H9 (cell line): ENCODE data around the gene CTDSPL. TPM values are rescaled to one million over a fixed set of nuclear protein-coding genes. Genes with fewer than 3 reads are reported as not detected.

ENCODE experiments used
- DNase-seq: peaks from one replicate; pipeline ENCODE4 v3.0.0-alpha.2; 2017
- H2AFZ ChIP-seq: one replicate; pipeline ENCODE4 v1.6.1; 2013; ENCODE audit warnings: mild to moderate bottlenecking, low read length, control low read depth, moderate library complexity
- H2AK5ac ChIP-seq: 2 replicates; pipeline ENCODE4 v1.6.1; 2013; ENCODE audit warnings: low read length, control low read depth, mixed read lengths; ENCODE audit not compliant: insufficient read length
- H2BK120ac ChIP-seq: one replicate; pipeline ENCODE4 v1.6.1; 2013; ENCODE audit warnings: low read depth, mild to moderate bottlenecking, low read length, control low read depth, inconsistent platforms; ENCODE audit not compliant: poor library complexity, severe bottlenecking
- H2BK12ac ChIP-seq: 2 replicates; pipeline ENCODE4 v1.6.1; 2013; ENCODE audit warnings: low read length, control low read depth, mixed read lengths, low read depth; ENCODE audit not compliant: insufficient read length
- H2BK15ac ChIP-seq: 2 replicates; pipeline ENCODE4 v1.6.1; 2013; ENCODE audit warnings: low read depth, low read length, control low read depth
- H2BK20ac ChIP-seq: one replicate; pipeline ENCODE4 v1.6.1; 2013; ENCODE audit warnings: low read depth, mild to moderate bottlenecking, low read length, control low read depth, inconsistent platforms; ENCODE audit not compliant: poor library complexity, severe bottlenecking
- H2BK5ac ChIP-seq: 2 replicates; pipeline ENCODE4 v1.6.1; 2013; ENCODE audit warnings: low read length, control low read depth, mixed read lengths; ENCODE audit not compliant: insufficient read length
- H3K14ac ChIP-seq: 2 replicates; pipeline ENCODE4 v1.6.1; 2013; ENCODE audit warnings: low read length, control low read depth; ENCODE audit not compliant: insufficient read depth
- H3K18ac ChIP-seq: 2 replicates; pipeline ENCODE4 v1.6.1; 2013; ENCODE audit warnings: low read depth, mild to moderate bottlenecking, mixed read lengths, low read length, control low read depth; ENCODE audit not compliant: insufficient read length
- H3K23ac ChIP-seq: 2 replicates; pipeline ENCODE4 v1.6.1; 2013; ENCODE audit warnings: low read length, control low read depth, mixed read lengths, low read depth; ENCODE audit not compliant: insufficient read length
- H3K23me2 ChIP-seq: 2 replicates; pipeline ENCODE4 v1.6.1; 2013; ENCODE audit warnings: low read depth, mild to moderate bottlenecking, mixed read lengths, low read length, control low read depth; ENCODE audit not compliant: insufficient read length, poor library complexity, severe bottlenecking
- H3K27ac ChIP-seq: 2 replicates; pipeline ENCODE4 v1.5.1; 2013; ENCODE audit warnings: low read length, control low read depth, mixed read lengths, low read depth; ENCODE audit not compliant: insufficient read length
- H3K27me3 ChIP-seq: 2 replicates; pipeline ENCODE4 v1.6.1; 2013; ENCODE audit warnings: low read length, control low read depth, inconsistent platforms; ENCODE audit not compliant: insufficient read depth
- H3K4ac ChIP-seq: 2 replicates; pipeline ENCODE4 v1.6.1; 2013; ENCODE audit warnings: low read depth, mild to moderate bottlenecking, control low read depth, inconsistent platforms, low read length, moderate library complexity
- H3K4me1 ChIP-seq: 2 replicates; pipeline ENCODE4 v1.6.1; 2013; ENCODE audit warnings: low read length, control low read depth, inconsistent platforms; ENCODE audit not compliant: insufficient read depth
- H3K4me2 ChIP-seq: 2 replicates; pipeline ENCODE4 v1.6.1; 2013; ENCODE audit warnings: low read length, control low read depth, mixed read lengths; ENCODE audit not compliant: insufficient read length, insufficient read depth
- H3K56ac ChIP-seq: 2 replicates; pipeline ENCODE4 v1.6.1; 2013; ENCODE audit warnings: low read depth, mild to moderate bottlenecking, mixed read lengths, low read length, control low read depth; ENCODE audit not compliant: insufficient read length
- H3K79me1 ChIP-seq: 2 replicates; pipeline ENCODE4 v1.6.1; 2013; ENCODE audit warnings: low read depth, mild to moderate bottlenecking, moderate library complexity, low read length, control low read depth, inconsistent platforms; ENCODE audit not compliant: insufficient read depth, poor library complexity, severe bottlenecking
- H3K79me2 ChIP-seq: 2 replicates; pipeline ENCODE4 v1.6.1; 2013; ENCODE audit warnings: low read length, control low read depth, inconsistent platforms; ENCODE audit not compliant: insufficient read depth
- H3K9ac ChIP-seq: 2 replicates; pipeline ENCODE4 v1.6.1; 2013; ENCODE audit warnings: low read length, control low read depth, mixed read lengths; ENCODE audit not compliant: insufficient read length; ENCODE audit errors: extremely low read depth
- H3K9me3 ChIP-seq: one replicate; pipeline ENCODE4 v1.6.1; 2013; ENCODE audit warnings: low read depth, low read length, inconsistent platforms; ENCODE audit not compliant: control insufficient read depth
- H3T11ph ChIP-seq: one replicate; pipeline ENCODE4 v1.6.1; 2013; ENCODE audit warnings: mild to moderate bottlenecking, low read length, control low read depth, inconsistent platforms
- H4K20me1 ChIP-seq: one replicate; pipeline ENCODE4 v1.6.1; 2013; ENCODE audit not compliant: control insufficient read depth, insufficient read length, insufficient read depth
- H4K5ac ChIP-seq: 2 replicates; pipeline ENCODE4 v1.6.1; 2013; ENCODE audit warnings: low read depth, mild to moderate bottlenecking, mixed read lengths, low read length, control low read depth; ENCODE audit not compliant: insufficient read length
- H4K8ac ChIP-seq: replicated peaks from 2 replicates; pipeline ENCODE4 v1.6.1; 2013; ENCODE audit warnings: low read length, control low read depth, mixed read lengths, low read depth; ENCODE audit not compliant: insufficient read length
- H4K91ac ChIP-seq: 2 replicates; pipeline ENCODE4 v1.6.1; 2013; ENCODE audit warnings: low read depth, mild to moderate bottlenecking, moderate library complexity, mixed read lengths, low read length, control low read depth; ENCODE audit not compliant: insufficient read length
- H3K27ac Mint-ChIP-seq, 3 experiments: 2 replicates in 2 of 3; 3 replicates in 1 of 3; pipeline ENCODE4 v1.8.0; 2020 to 2021; ENCODE audit warnings: mixed read lengths in 3 of 3, mild to moderate bottlenecking in 1 of 3, moderate library complexity in 1 of 3
- H3K27me3 Mint-ChIP-seq: 2 replicates; pipeline ENCODE4 v1.8.0; 2021; ENCODE audit warnings: low read depth, mild to moderate bottlenecking, moderate library complexity, mixed read lengths
- H3K36me3 Mint-ChIP-seq, 3 experiments: 2 replicates in 2 of 3; 3 replicates in 1 of 3; pipeline ENCODE4 v1.8.0; 2020 to 2021; ENCODE audit warnings: low read depth in 3 of 3, mixed read lengths in 3 of 3; ENCODE audit not compliant: insufficient read depth in 1 of 3
- H3K4me1 Mint-ChIP-seq, 2 experiments: 2 replicates each; pipeline ENCODE4 v1.8.0; 2020; ENCODE audit warnings: mixed read lengths in 2 of 2
- H3K4me3 Mint-ChIP-seq, 2 experiments: 2 replicates in 1 of 2; 3 replicates in 1 of 2; pipeline ENCODE4 v1.8.0; 2020 to 2021; ENCODE audit warnings: mild to moderate bottlenecking in 2 of 2, mixed read lengths in 2 of 2, moderate library complexity in 1 of 2
- H3K9me3 Mint-ChIP-seq, 2 experiments: 2 replicates in 1 of 2; 3 replicates in 1 of 2; pipeline ENCODE4 v1.8.0; 2020; ENCODE audit warnings: mild to moderate bottlenecking in 2 of 2, mixed read lengths in 2 of 2, moderate library complexity in 1 of 2
- WGBS: extraction: QIAGEN DNeasy Blood & Tissue Kit; methylation state at CpG from one replicate; pipeline ENCODE4 v1.1.7; 2013; ENCODE audit warnings: missing lambda C conversion rate, low lambda C conversion rate, mixed read lengths; ENCODE audit not compliant: insufficient read length; ENCODE audit errors: extremely low coverage; 5-methylcytosine and 5-hydroxymethylcytosine counted together
- total RNA-seq: library from RNA; stranded (reverse); gene quantifications from 2 replicates; pipeline ENCODE4 v1.2.1, GENCODE V29; 2021
- TF ChIP-seq, protein P1 (sequence below): fragments of 200-600 bp; sonication (generic); conservative IDR thresholded peaks from 3 replicates; pipeline ENCODE4 v1.8.0; 2021; ENCODE audit warnings: antibody characterized with exemption, mild to moderate bottlenecking

CTDSPL gene
- total RNA-seq, 1 experiment from 2014 or later: 20.8 TPM

DNA sequence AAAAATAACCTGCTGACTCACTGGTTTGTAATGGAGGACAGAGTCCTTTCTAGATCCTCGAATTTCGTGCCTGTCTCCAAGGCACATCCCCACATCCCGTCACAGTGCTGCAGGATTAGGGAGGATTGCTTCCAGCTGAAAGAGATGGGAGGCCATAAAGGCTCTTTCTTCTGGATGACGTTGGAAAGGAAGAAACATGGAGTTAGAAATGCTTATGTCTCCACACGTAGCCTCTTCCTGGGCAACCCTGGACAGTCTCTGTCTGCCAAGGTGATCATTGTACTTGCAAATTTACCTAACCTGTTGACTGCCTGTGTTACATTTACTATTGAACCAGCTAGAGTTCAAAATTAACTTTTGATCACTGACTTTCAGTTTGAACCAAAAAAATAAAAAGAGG, 101.3 kb downstream of the CTDSPL start:
- H3K9ac ChIP-seq: no peak overlapping the region
- H3K56ac ChIP-seq: no peak overlapping the region
- H3K27me3 ChIP-seq: no peaks in the 10 kb centered on the region
- no peak overlapping the region for H3T11ph ChIP-seq
- WGBS: no CpG with 5 or more reads among the region's 5 CpGs
- H2BK5ac ChIP-seq: no peak overlapping the region
- no peak overlapping the region for H3K14ac ChIP-seq
- no peak overlapping the region for H3K4me2 ChIP-seq
- Mint-ChIP-seq H3K36me3 (peaks cover 0 to 8% (median 2%) of the 10 kb centered on the region in 3 experiments; a peak in 4 of 7 replicates), H3K9me3 (no peaks in the 10 kb centered on the region), H3K27me3 (no peaks in the 10 kb centered on the region), H3K4me3 (no peak overlapping the region), H3K27ac (peak overlapping the region; percentile 61 to 94 (median 87); a peak in 6 of 7 replicates), H3K4me1 (peaks cover 25 to 26% of the 10 kb centered on the region in 2 experiments)
- DNase-seq: no peak
- peak overlapping the region; percentile 21 for H2BK12ac ChIP-seq
- H3K4ac ChIP-seq: no peak overlapping the region
- peaks cover 16% of the 10 kb centered on the region; the same call in 1 of the 2 replicates for H3K4me1 ChIP-seq
- no peak overlapping the region for H2BK15ac ChIP-seq
- H3K9me3 ChIP-seq: no peaks in the 10 kb centered on the region
- H2BK20ac ChIP-seq: no peak overlapping the region
- no peak overlapping the region for H2AK5ac ChIP-seq
- H3K23ac ChIP-seq: no peak overlapping the region
- no peaks in the 10 kb centered on the region for H3K79me2 ChIP-seq
- no peak overlapping the region for H2BK120ac ChIP-seq
- no peak overlapping the region for H4K91ac ChIP-seq
- TF ChIP-seq, protein P1, sequence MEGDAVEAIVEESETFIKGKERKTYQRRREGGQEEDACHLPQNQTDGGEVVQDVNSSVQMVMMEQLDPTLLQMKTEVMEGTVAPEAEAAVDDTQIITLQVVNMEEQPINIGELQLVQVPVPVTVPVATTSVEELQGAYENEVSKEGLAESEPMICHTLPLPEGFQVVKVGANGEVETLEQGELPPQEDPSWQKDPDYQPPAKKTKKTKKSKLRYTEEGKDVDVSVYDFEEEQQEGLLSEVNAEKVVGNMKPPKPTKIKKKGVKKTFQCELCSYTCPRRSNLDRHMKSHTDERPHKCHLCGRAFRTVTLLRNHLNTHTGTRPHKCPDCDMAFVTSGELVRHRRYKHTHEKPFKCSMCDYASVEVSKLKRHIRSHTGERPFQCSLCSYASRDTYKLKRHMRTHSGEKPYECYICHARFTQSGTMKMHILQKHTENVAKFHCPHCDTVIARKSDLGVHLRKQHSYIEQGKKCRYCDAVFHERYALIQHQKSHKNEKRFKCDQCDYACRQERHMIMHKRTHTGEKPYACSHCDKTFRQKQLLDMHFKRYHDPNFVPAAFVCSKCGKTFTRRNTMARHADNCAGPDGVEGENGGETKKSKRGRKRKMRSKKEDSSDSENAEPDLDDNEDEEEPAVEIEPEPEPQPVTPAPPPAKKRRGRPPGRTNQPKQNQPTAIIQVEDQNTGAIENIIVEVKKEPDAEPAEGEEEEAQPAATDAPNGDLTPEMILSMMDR: no peak
- no peaks in the 10 kb centered on the region for H3K23me2 ChIP-seq
- H3K27ac ChIP-seq: peak overlapping the region; percentile 20
- H3K18ac ChIP-seq: no peak overlapping the region
- no peak overlapping the region for H4K5ac ChIP-seq
- H4K20me1 ChIP-seq: no peaks in the 10 kb centered on the region
- no peak overlapping the region for H4K8ac ChIP-seq
- H3K79me1 ChIP-seq: no peaks in the 10 kb centered on the region
- no peak overlapping the region for H2AFZ ChIP-seq
